HG02970 (cell line): ENCODE data around the gene CHST13.
"Not testable (repeated sequence)": the region's sequence is repeated elsewhere in the genome, so short reads cannot be mapped to it uniquely, and the experiment has no call there.

Experiments used
- ATAC-seq: cut with Tn5 transposase; IDR thresholded peaks from one replicate; pipeline ENCODE4 v1.9.1; 2021; ENCODE audit warnings: mild to moderate bottlenecking, moderate library complexity, moderate number of reproducible peaks; ENCODE audit not compliant: unreplicated experiment, low FRiP score

Gene CHST13

GRCh38 chr3:126577261-126577660, 53.3 kb downstream of the CHST13 start:
- ATAC-seq: no peak

- ATAC-seq: no peak
Measured at GRCh38 chr3:126578702-126579101, 54.7 kb downstream of the CHST13 start.

- no peak for ATAC-seq
Measured at GRCh38 chr3:126580746-126581145, 56.8 kb downstream of the CHST13 start.

GRCh38 chr3:126581569-126581968, 57.6 kb downstream of the CHST13 start:
- no peak for ATAC-seq

- no peak for ATAC-seq
Measured at GRCh38 chr3:126582311-126582710, 58.4 kb downstream of the CHST13 start.

- ATAC-seq: not testable (repeated sequence)
Measured at GRCh38 chr3:126591515-126591914, 67.6 kb downstream of the CHST13 start.
